Testis (tissue), 2 donors: Measurements from ENCODE around the gene EFCAB11.

Experiments used
- POLR2A ChIP-seq: fragments of 450-650 bp; IDR thresholded peaks from one replicate; pipeline ENCODE4 v1.6.1; 2017; ENCODE audit warnings: antibody characterized with exemption, mild to moderate bottlenecking, moderate library complexity
- TF ChIP-seq, protein P1 (sequence below), 3 experiments: fragments of 450-650 bp in 2 of 3; fragments of 200-600 bp in 1 of 3; sonication (generic) in 1 of 3; IDR thresholded peaks; one replicate each; pipeline ENCODE4 v1.5.1; 2016 to 2019; ENCODE audit warnings: antibody characterized with exemption in 3 of 3, mild to moderate bottlenecking in 2 of 3, moderate library complexity in 1 of 3

DNA sequence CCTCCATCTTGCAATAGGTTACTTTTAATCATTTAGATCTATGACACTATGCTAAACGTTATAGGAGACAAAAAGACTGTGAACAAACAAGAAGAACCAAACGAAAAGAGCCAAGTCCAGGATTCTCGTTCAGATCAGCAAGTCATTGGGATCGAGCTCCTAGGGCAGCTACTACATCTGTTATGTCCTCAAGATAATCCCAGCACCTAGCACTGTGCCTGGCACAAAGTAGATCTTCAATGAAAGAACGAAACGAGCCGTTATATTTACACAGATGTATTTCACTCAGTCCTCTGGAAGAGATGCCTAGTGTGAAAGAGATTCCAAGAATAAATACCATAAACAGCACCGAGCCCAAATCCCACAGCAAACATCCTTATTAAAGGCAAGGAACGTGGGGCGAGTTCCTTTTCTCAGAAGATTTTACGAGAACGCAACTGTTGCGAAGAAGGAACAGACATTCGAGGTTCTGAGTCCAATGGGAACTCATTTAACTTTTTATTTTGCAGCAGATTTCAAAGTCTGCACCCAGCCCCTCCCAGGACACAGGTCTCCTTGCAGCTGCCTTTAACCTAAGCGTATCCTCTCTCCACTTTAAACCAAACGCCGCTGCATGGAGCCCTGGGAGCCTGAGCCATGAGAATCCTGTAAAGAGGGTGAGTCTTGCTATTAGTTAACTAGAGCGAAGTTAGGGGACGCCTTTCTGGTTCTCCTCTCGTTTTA is 653 bp upstream of the EFCAB11 start:
- TF ChIP-seq, protein P1, sequence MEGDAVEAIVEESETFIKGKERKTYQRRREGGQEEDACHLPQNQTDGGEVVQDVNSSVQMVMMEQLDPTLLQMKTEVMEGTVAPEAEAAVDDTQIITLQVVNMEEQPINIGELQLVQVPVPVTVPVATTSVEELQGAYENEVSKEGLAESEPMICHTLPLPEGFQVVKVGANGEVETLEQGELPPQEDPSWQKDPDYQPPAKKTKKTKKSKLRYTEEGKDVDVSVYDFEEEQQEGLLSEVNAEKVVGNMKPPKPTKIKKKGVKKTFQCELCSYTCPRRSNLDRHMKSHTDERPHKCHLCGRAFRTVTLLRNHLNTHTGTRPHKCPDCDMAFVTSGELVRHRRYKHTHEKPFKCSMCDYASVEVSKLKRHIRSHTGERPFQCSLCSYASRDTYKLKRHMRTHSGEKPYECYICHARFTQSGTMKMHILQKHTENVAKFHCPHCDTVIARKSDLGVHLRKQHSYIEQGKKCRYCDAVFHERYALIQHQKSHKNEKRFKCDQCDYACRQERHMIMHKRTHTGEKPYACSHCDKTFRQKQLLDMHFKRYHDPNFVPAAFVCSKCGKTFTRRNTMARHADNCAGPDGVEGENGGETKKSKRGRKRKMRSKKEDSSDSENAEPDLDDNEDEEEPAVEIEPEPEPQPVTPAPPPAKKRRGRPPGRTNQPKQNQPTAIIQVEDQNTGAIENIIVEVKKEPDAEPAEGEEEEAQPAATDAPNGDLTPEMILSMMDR (IDR thresholded peaks at IDR 0.05) = no peak
- TF ChIP-seq POLR2A = no peak
